Endothelial cell (in vitro differentiated cells): ENCODE measurements around the gene TRPM5. TPM values are rescaled to one million over a fixed set of nuclear protein-coding genes. Genes with fewer than 3 reads are reported as not detected.
A peak's percentile ranks its signal among the peaks of the same experiment; 100 is the strongest.

ENCODE experiments used
- DNase-seq: peaks from one replicate; pipeline ENCODE4 v3.0.0; 2021; ENCODE audit warnings: low spot score
- H3K27ac Mint-ChIP-seq: one replicate; pipeline ENCODE4 v1.8.0; 2021; ENCODE audit warnings: mixed read lengths, inconsistent platforms; ENCODE audit not compliant: unreplicated experiment
- H3K27me3 Mint-ChIP-seq: one replicate; pipeline ENCODE4 v1.8.0; 2021; ENCODE audit warnings: mild to moderate bottlenecking, moderate library complexity, mixed read lengths, inconsistent platforms; ENCODE audit not compliant: unreplicated experiment
- H3K36me3 Mint-ChIP-seq: one replicate; pipeline ENCODE4 v1.8.0; 2021; ENCODE audit warnings: mild to moderate bottlenecking, low read depth, mixed read lengths, inconsistent platforms; ENCODE audit not compliant: unreplicated experiment
- H3K4me1 Mint-ChIP-seq: one replicate; pipeline ENCODE4 v1.8.0; 2021; ENCODE audit warnings: mild to moderate bottlenecking, mixed read lengths, inconsistent platforms; ENCODE audit not compliant: unreplicated experiment
- H3K4me3 Mint-ChIP-seq: one replicate; pipeline ENCODE4 v1.8.0; 2021; ENCODE audit warnings: mild to moderate bottlenecking, mixed read lengths, inconsistent platforms; ENCODE audit not compliant: unreplicated experiment
- H3K9me3 Mint-ChIP-seq: one replicate; pipeline ENCODE4 v1.8.0; 2021; ENCODE audit warnings: mixed read lengths, inconsistent platforms; ENCODE audit not compliant: unreplicated experiment
- total RNA-seq: library from RNA; stranded (reverse); fragmentation: NEBNext Ultra II Directional; extraction: Animal tissue kit (Norgen Biotek cat#: 25700); gene quantifications from one replicate; pipeline ENCODE4 v1.2.1, GENCODE V29; 2021; ENCODE audit not compliant: unreplicated experiment
- TF ChIP-seq, protein P1 (sequence below): fragments of 200-600 bp; sonication (generic); IDR thresholded peaks from one replicate; pipeline ENCODE4 v1.5.0; 2021; ENCODE audit warnings: antibody characterized with exemption; ENCODE audit not compliant: unreplicated experiment

TRPM5 gene
- total RNA-seq, 1 donor from 2014 or later = 0.38 TPM

DNA sequence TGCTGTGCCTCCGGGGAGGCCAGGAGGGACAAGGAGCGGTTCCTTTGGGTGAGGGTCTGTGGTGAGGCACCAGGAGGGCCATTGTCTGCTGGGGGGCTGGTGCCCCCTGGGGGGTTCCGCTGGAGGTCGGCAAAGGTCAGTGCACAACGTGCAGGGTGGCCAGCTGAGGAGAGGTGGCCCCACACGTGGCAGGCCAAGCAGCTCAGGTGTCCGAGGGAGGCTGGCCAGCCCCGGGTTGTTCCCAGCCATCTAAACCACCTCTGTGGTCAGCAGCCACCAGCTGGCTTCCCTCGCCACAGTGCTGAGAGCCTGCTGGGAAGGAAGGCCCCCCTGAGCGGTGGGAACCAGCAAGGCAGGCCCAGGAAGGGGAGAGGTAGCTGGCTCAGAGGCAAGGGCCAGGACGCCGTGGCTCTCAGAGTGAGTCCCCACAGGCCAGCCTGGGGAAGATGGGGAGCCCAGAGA, 39.5 kb downstream of the TRPM5 start:
- peaks cover 4% of the 10 kb centered on the region for H3K4me1 Mint-ChIP-seq
- no peaks in the 10 kb centered on the region for H3K9me3 Mint-ChIP-seq
- TF ChIP-seq, protein P1, sequence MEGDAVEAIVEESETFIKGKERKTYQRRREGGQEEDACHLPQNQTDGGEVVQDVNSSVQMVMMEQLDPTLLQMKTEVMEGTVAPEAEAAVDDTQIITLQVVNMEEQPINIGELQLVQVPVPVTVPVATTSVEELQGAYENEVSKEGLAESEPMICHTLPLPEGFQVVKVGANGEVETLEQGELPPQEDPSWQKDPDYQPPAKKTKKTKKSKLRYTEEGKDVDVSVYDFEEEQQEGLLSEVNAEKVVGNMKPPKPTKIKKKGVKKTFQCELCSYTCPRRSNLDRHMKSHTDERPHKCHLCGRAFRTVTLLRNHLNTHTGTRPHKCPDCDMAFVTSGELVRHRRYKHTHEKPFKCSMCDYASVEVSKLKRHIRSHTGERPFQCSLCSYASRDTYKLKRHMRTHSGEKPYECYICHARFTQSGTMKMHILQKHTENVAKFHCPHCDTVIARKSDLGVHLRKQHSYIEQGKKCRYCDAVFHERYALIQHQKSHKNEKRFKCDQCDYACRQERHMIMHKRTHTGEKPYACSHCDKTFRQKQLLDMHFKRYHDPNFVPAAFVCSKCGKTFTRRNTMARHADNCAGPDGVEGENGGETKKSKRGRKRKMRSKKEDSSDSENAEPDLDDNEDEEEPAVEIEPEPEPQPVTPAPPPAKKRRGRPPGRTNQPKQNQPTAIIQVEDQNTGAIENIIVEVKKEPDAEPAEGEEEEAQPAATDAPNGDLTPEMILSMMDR = no peak
- no peak for DNase-seq
- no peaks in the 10 kb centered on the region for H3K36me3 Mint-ChIP-seq
- H3K27ac Mint-ChIP-seq = peak overlapping the region; percentile 36
- H3K27me3 Mint-ChIP-seq = peaks cover 4% of the 10 kb centered on the region
- no peak overlapping the region for H3K4me3 Mint-ChIP-seq

GRCh38 chr11:2402890-2403645, 41.2 kb downstream of the TRPM5 start:
- no peak for DNase-seq
- Mint-ChIP-seq H3K27me3 (peaks cover 4% of the 10 kb centered on the region), H3K4me1 (peaks cover 4% of the 10 kb centered on the region), H3K4me3 (peak overlapping the region; percentile 73), H3K9me3 (no peaks in the 10 kb centered on the region), H3K27ac (no peak overlapping the region), H3K36me3 (no peaks in the 10 kb centered on the region)
- TF ChIP-seq, protein P1 = no peak

DNA sequence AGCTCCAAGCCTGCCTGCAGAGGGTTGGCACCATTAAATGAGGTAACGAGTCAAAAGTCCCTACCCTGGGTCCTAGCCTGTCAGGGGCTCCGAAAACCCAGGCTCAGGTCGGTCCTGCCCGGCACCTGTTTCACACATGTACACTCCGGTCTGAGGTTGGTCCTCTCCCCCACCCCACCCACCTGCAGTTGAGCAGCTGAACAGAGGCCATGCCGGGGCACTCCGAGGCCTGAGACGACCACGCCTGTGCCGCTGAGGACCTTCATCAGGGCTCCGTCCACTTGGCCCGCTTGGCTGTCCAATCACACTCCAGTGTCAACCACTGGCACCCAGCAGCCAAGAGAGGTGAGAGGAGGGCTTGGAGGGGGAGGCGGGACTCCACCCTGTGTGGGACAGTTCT, 42.2 kb downstream of the TRPM5 start:
- Mint-ChIP-seq H3K36me3 (peaks cover 2% of the 10 kb centered on the region), H3K27ac (peak overlapping the region; percentile 42), H3K9me3 (no peaks in the 10 kb centered on the region), H3K27me3 (peaks cover 3% of the 10 kb centered on the region), H3K4me1 (peaks cover 4% of the 10 kb centered on the region), H3K4me3 (peak overlapping the region; percentile 73)
- DNase-seq = no peak
- TF ChIP-seq, protein P1 = no peak

DNA sequence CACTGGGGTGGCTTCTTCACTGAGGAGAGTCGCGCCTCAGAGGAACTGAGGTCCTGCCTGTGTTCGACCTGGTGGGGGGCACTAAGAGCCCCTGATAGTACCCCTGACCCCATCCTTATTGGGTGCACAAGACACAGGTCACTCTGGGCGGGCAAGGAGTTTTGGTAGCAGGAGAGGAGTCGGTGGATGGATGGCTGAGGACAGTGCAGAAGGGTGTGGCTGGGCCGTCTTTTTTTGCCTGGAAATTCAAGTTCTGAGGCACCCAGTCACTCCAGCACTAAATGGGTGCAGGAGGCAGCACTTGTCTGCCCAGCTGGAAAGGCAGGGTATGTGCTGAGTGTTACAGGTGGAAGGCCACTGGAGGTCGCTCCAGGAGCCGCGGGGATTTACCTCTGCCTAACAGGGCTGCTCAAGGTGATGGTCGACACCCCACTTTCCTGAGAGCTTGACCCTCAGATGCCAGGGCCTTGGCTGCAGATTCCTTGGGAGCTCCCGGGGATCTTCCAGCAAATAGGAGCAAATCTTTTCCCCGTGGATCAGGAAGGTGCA, 42.8 kb downstream of the TRPM5 start:
- peaks cover 4% of the 10 kb centered on the region for H3K4me1 Mint-ChIP-seq
- no peaks in the 10 kb centered on the region for H3K9me3 Mint-ChIP-seq
- peaks cover 6% of the 10 kb centered on the region for H3K36me3 Mint-ChIP-seq
- peaks cover 6% of the 10 kb centered on the region for H3K27me3 Mint-ChIP-seq
- peak overlapping the region; percentile 92 for H3K4me3 Mint-ChIP-seq
- H3K27ac Mint-ChIP-seq = peak overlapping the region; percentile 74
- TF ChIP-seq, protein P1 = no peak
- no peak for DNase-seq

- peak overlapping the region; percentile 92 for H3K4me3 Mint-ChIP-seq
- no peaks in the 10 kb centered on the region for H3K9me3 Mint-ChIP-seq
- peaks cover 4% of the 10 kb centered on the region for H3K4me1 Mint-ChIP-seq
- TF ChIP-seq, protein P1 = no peak
- H3K36me3 Mint-ChIP-seq = peaks cover 6% of the 10 kb centered on the region
- peaks cover 5% of the 10 kb centered on the region for H3K27me3 Mint-ChIP-seq
- peak overlapping the region; percentile 74 for H3K27ac Mint-ChIP-seq
- DNase-seq = no peak
Observed at GRCh38 chr11:2400762-2401435, 43.4 kb downstream of the TRPM5 start.
